Endodermal cell (in vitro differentiated cells): ENCODE measurements around the gene INVS. TPM values are rescaled to one million over a fixed set of nuclear protein-coding genes. Genes with fewer than 3 reads are reported as not detected.

Source experiments
- DNase-seq: peaks from one replicate; pipeline ENCODE4 v3.0.0-alpha.2; 2017
- H3K27ac ChIP-seq: 2 replicates; pipeline ENCODE4 v1.5.1; 2013; ENCODE audit warnings: mild to moderate bottlenecking, low read depth, low read length, moderate library complexity
- H3K27me3 ChIP-seq: 2 replicates; pipeline ENCODE4 v1.6.1; 2013; ENCODE audit warnings: mild to moderate bottlenecking, low read length, moderate library complexity; ENCODE audit not compliant: insufficient read depth, control insufficient read depth, poor library complexity, severe bottlenecking
- H3K36me3 ChIP-seq: 2 replicates; pipeline ENCODE4 v1.7.0; 2013; ENCODE audit warnings: mild to moderate bottlenecking, low read length, moderate library complexity; ENCODE audit not compliant: control insufficient read depth, insufficient read depth
- H3K4me1 ChIP-seq: one replicate; pipeline ENCODE4 v1.7.0; 2013; ENCODE audit warnings: low read length; ENCODE audit not compliant: control insufficient read depth, insufficient read depth
- H3K4me3 ChIP-seq: 2 replicates; pipeline ENCODE4 v1.5.1; 2013; ENCODE audit warnings: mild to moderate bottlenecking, low read length, moderate library complexity
- H3K9ac ChIP-seq: 2 replicates; pipeline ENCODE4 v1.6.1; 2013; ENCODE audit warnings: mild to moderate bottlenecking, low read length, moderate library complexity; ENCODE audit not compliant: poor library complexity, severe bottlenecking; ENCODE audit errors: extremely low read depth
- H3K9me3 ChIP-seq: 2 replicates; pipeline ENCODE4 v1.6.1; 2013; ENCODE audit warnings: mild to moderate bottlenecking, low read length, moderate library complexity; ENCODE audit not compliant: control insufficient read depth
- H3K27ac Mint-ChIP-seq: 2 replicates; pipeline ENCODE4 v1.8.0; 2020; ENCODE audit warnings: mixed read lengths
- H3K27me3 Mint-ChIP-seq: 2 replicates; pipeline ENCODE4 v1.8.0; 2021; ENCODE audit warnings: mild to moderate bottlenecking, mixed read lengths; ENCODE audit not compliant: insufficient read depth
- H3K36me3 Mint-ChIP-seq: 2 replicates; pipeline ENCODE4 v1.8.0; 2020; ENCODE audit warnings: low read depth, mixed read lengths
- H3K4me1 Mint-ChIP-seq: 2 replicates; pipeline ENCODE4 v1.8.0; 2020; ENCODE audit warnings: mixed read lengths
- H3K4me3 Mint-ChIP-seq: 2 replicates; pipeline ENCODE4 v1.8.0; 2020; ENCODE audit warnings: mild to moderate bottlenecking, moderate library complexity, mixed read lengths
- H3K9me3 Mint-ChIP-seq: 2 replicates; pipeline ENCODE4 v1.8.0; 2020; ENCODE audit warnings: mild to moderate bottlenecking, mixed read lengths
- CTCF ChIP-seq: fragments of 200-600 bp; sonication (generic); conservative IDR thresholded peaks from 2 replicates; pipeline ENCODE4 v1.5.0; 2021; ENCODE audit warnings: antibody characterized with exemption, mild to moderate bottlenecking
- WGBS, 2 experiments: methylation state at CpG; one replicate each; pipeline versions ENCODE4 v1.1.5 to v1.1.7; 2013; ENCODE audit warnings: missing lambda C conversion rate in 2 of 2, mixed read lengths in 1 of 2; ENCODE audit not compliant: insufficient coverage in 1 of 2, insufficient read length in 1 of 2; 5-methylcytosine and 5-hydroxymethylcytosine counted together
- total RNA-seq, 2 donors: library from RNA; stranded (reverse); fragmentation: NEBNext Ultra II Directional in 1 of 2; extraction: Animal tissue kit (Norgen Biotek cat#: 25700) in 1 of 2; gene quantifications; 2 replicates in 1 of 2; 3 replicates in 1 of 2; pipeline ENCODE4 v1.2.1, GENCODE V29; 2021

Gene INVS
- total RNA-seq, 2 donors from 2014 or later: 22.8 to 26.6 TPM

GRCh38 chr9:100052375-100052774, 46.7 kb upstream of the INVS start:
- Histone ChIP-seq H3K4me3 (no peak overlapping the region), H3K36me3 (peaks cover 34% of the 10 kb centered on the region), H3K27ac (no peak overlapping the region), H3K27me3 (no peaks in the 10 kb centered on the region), H3K9me3 (no peaks in the 10 kb centered on the region), H3K4me1 (no peaks in the 10 kb centered on the region), H3K9ac (no peak overlapping the region)
- no peak for TF ChIP-seq CTCF
- Mint-ChIP-seq H3K27me3 (no peaks in the 10 kb centered on the region), H3K36me3 (peaks cover 23% of the 10 kb centered on the region), H3K9me3 (no peaks in the 10 kb centered on the region), H3K4me1 (peaks cover 24% of the 10 kb centered on the region), H3K27ac (no peak overlapping the region), H3K4me3 (no peak overlapping the region)
- no peak for DNase-seq
- 94 to 98% methylated on average over 5 to 6 of the region's 6 CpGs for WGBS, 2 experiments

GRCh38 chr9:100056561-100056960, 42.5 kb upstream of the INVS start:
- TF ChIP-seq CTCF: no peak
- H3K4me3 ChIP-seq: peak overlapping the region; percentile 57
- no peak for DNase-seq
- no peak overlapping the region for H3K27ac ChIP-seq
- 72 to 100% methylated on average over 2 of the region's 2 CpGs for WGBS, 2 experiments
- H3K9me3 ChIP-seq: no peaks in the 10 kb centered on the region
- peaks cover 31% of the 10 kb centered on the region for H3K36me3 ChIP-seq
- Mint-ChIP-seq H3K36me3 (peaks cover 27% of the 10 kb centered on the region), H3K27ac (no peak overlapping the region), H3K27me3 (no peaks in the 10 kb centered on the region), H3K4me1 (peaks cover 28% of the 10 kb centered on the region), H3K4me3 (no peak overlapping the region), H3K9me3 (no peaks in the 10 kb centered on the region)
- H3K9ac ChIP-seq: no peak overlapping the region
- no peaks in the 10 kb centered on the region for H3K27me3 ChIP-seq
- no peaks in the 10 kb centered on the region for H3K4me1 ChIP-seq

GRCh38 chr9:100057624-100058023, 41.4 kb upstream of the INVS start:
- no peak for TF ChIP-seq CTCF
- Mint-ChIP-seq H3K27ac (no peak overlapping the region), H3K9me3 (no peaks in the 10 kb centered on the region), H3K4me1 (peaks cover 24% of the 10 kb centered on the region), H3K27me3 (no peaks in the 10 kb centered on the region), H3K36me3 (peaks cover 27% of the 10 kb centered on the region), H3K4me3 (no peak overlapping the region)
- Histone ChIP-seq H3K4me1 (no peaks in the 10 kb centered on the region), H3K4me3 (peak overlapping the region; percentile 57), H3K9ac (no peak overlapping the region), H3K9me3 (no peaks in the 10 kb centered on the region), H3K27me3 (no peaks in the 10 kb centered on the region), H3K27ac (no peak overlapping the region), H3K36me3 (peaks cover 23% of the 10 kb centered on the region)
- DNase-seq: no peak
